HG03103 (cell line): ENCODE results near the gene IARS1.

Experiments
- ATAC-seq: cut with Tn5 transposase; IDR thresholded peaks from one replicate; pipeline ENCODE4 v1.9.1; 2021; ENCODE audit warnings: low read depth; ENCODE audit not compliant: unreplicated experiment

IARS1 gene

GRCh38 chr9:92295827-92296258 is 2.3 kb upstream of the IARS1 start:
- ATAC-seq = no peak

- ATAC-seq = no peak
These were observed 1.8 kb upstream of the IARS1 start for GRCh38 chr9:92295240-92295790.

- ATAC-seq = no peak
These were observed 790 bp upstream of the IARS1 start for GRCh38 chr9:92294297-92294676.

GRCh38 chr9:92293075-92293354 is 482 bp downstream of the IARS1 start:
- ATAC-seq = no peak

GRCh38 chr9:92292338-92293074 is 991 bp downstream of the IARS1 start:
- no peak for ATAC-seq

- ATAC-seq = no peak
These were observed 1.9 kb downstream of the IARS1 start for GRCh38 chr9:92291577-92291976.

GRCh38 chr9:92290785-92291429 is 2.6 kb downstream of the IARS1 start:
- ATAC-seq = no peak

GRCh38 chr9:92289708-92290390 is 3.6 kb downstream of the IARS1 start:
- no peak for ATAC-seq

GRCh38 chr9:92279302-92279701 is 14.2 kb downstream of the IARS1 start:
- ATAC-seq = no peak

- ATAC-seq = no peak
These were observed 15.4 kb downstream of the IARS1 start for GRCh38 chr9:92278110-92278509.

GRCh38 chr9:92276331-92277032 is 17.0 kb downstream of the IARS1 start:
- ATAC-seq = no peak

- no peak for ATAC-seq
These were observed 18.0 kb downstream of the IARS1 start for GRCh38 chr9:92275541-92275940.

GRCh38 chr9:92270511-92270910 is 23.0 kb downstream of the IARS1 start:
- ATAC-seq = no peak

GRCh38 chr9:92266486-92266885 is 27.0 kb downstream of the IARS1 start:
- no peak for ATAC-seq

GRCh38 chr9:92265154-92265553 is 28.3 kb downstream of the IARS1 start:
- no peak for ATAC-seq

GRCh38 chr9:92263131-92263530 is 30.4 kb downstream of the IARS1 start:
- ATAC-seq = no peak

- no peak for ATAC-seq
These were observed 36.2 kb downstream of the IARS1 start for GRCh38 chr9:92257327-92257726.

GRCh38 chr9:92254381-92255337 is 38.8 kb downstream of the IARS1 start:
- ATAC-seq = no peak

GRCh38 chr9:92253656-92254055 is 39.8 kb downstream of the IARS1 start:
- no peak for ATAC-seq

GRCh38 chr9:92247981-92248380 is 45.5 kb downstream of the IARS1 start:
- no peak for ATAC-seq
